Transverse colon (tissue), 4 donors: ENCODE results near the gene INSC. TPM values are rescaled to one million over a fixed set of nuclear protein-coding genes. Genes with fewer than 3 reads are reported as not detected.

ENCODE experiments used
- DNase-seq: peaks from one replicate; pipeline ENCODE4 v3.0.0-alpha.2; 2019
- H3K27ac ChIP-seq, 4 donors: fragments of 200-600 bp; sonication (generic); 2 replicates each; pipeline ENCODE4 v1.5.1; 2016 to 2018; ENCODE audit warnings: inconsistent platforms in 4 of 4
- H3K27me3 ChIP-seq: fragments of 200-600 bp; sonication (generic); 2 replicates; pipeline ENCODE4 v1.5.1; 2017; ENCODE audit warnings: inconsistent platforms
- H3K36me3 ChIP-seq, 4 donors: fragments of 200-600 bp; sonication (generic); 2 replicates each; pipeline ENCODE4 v1.5.1; 2017 to 2019; ENCODE audit warnings: inconsistent platforms in 4 of 4
- H3K4me1 ChIP-seq, 4 donors: fragments of 200-600 bp; sonication (generic); 2 replicates each; pipeline ENCODE4 v1.5.1; 2017 to 2020; ENCODE audit warnings: inconsistent platforms in 4 of 4
- H3K4me3 ChIP-seq, 4 donors: fragments of 200-600 bp; sonication (generic); 1 replicate in 1 of 4; 2 replicates in 3 of 4; pipeline versions ENCODE4 v1.5.1 to v1.6.1; 2017 to 2019; ENCODE audit warnings: inconsistent platforms in 4 of 4
- H3K9me3 ChIP-seq, 2 donors: fragments of 200-600 bp; sonication (generic); 2 replicates each; pipeline ENCODE4 v1.5.1; 2017 to 2019; ENCODE audit warnings: inconsistent platforms in 2 of 2
- CTCF ChIP-seq, 5 experiments: fragments of 200-600 bp in 3 of 5; fragments of 450-650 bp in 2 of 5; sonication (generic) in 3 of 5; IDR thresholded peaks; 1 replicate in 2 of 5; 2 replicates in 3 of 5; pipeline ENCODE4 v1.5.1; 2016 to 2017; ENCODE audit warnings: antibody characterized with exemption in 5 of 5, inconsistent platforms in 3 of 5, mild to moderate bottlenecking in 2 of 5, moderate library complexity in 1 of 5
- EP300 ChIP-seq: sonication (generic); formaldehyde crosslinking; IDR thresholded peaks from one replicate; pipeline ENCODE4 v1.6.1; 2017; ENCODE audit warnings: antibody characterized with exemption, low read depth
- POLR2A ChIP-seq: fragments of 450-650 bp; IDR thresholded peaks from one replicate; pipeline ENCODE4 v1.6.1; 2016; ENCODE audit warnings: antibody characterized with exemption, mild to moderate bottlenecking, moderate library complexity
- POLR2AphosphoS5 ChIP-seq, 3 donors: sonication (generic); formaldehyde crosslinking; IDR thresholded peaks; one replicate each; pipeline ENCODE4 v1.6.1; 2016; ENCODE audit warnings: antibody characterized with exemption in 3 of 3
- WGBS, 2 donors: methylation state at CpG; one replicate each; pipeline ENCODE4 v1.1.5; 2018; ENCODE audit warnings: low coverage in 1 of 2; 5-methylcytosine and 5-hydroxymethylcytosine counted together
- in situ Hi-C, 4 donors: fragments of 200-750 bp; cut with MboI; loops; one replicate each; pipeline versions ENCODE4 v1.15.0 to v1.15.1; 2017; ENCODE audit warnings: low sequenced_read_pairs in 3 of 4, low pct_ligation_motif_present in 1 of 4, low pct_unique_long_range_greater_than_20kb in 1 of 4
- intact Hi-C: fragments of 100-400 bp; cut with DNase I; formaldehyde crosslinking; loops from one replicate; pipeline ENCODE4 v1.15.1; 2023; ENCODE audit warnings: low total_unique reads
- total RNA-seq, 4 donors: library from RNA; depleted of rRNA; stranded (reverse); fragments of >200 nt; gene quantifications; one replicate each; pipeline ENCODE4 v1.1.0, GENCODE V29; 2016

The INSC gene
- total RNA-seq, 4 donors from 2014 or later: 0.60 to 1.9 (median 1.3) TPM

- Histone ChIP-seq H3K9me3 (no peaks in the 10 kb centered on the region), H3K36me3 (no peaks in the 10 kb centered on the region), H3K27ac (no peak overlapping the region), H3K4me1 (no peaks in the 10 kb centered on the region), H3K4me3 (no peak overlapping the region), H3K27me3 (no peaks in the 10 kb centered on the region)
- in situ Hi-C loops (no loop called here), intact Hi-C loops (no loop called here)
- 97% methylated on average over 7 of the region's 7 CpGs; no CpG with 5 or more reads in 1 of the 2 donors for WGBS, 2 donors
- TF ChIP-seq POLR2A (no peak), POLR2AphosphoS5 (IDR thresholded peaks at IDR 0.05) (no peak), CTCF (IDR thresholded peaks at IDR 0.05) (no peak), EP300 (no peak)
- DNase-seq: no peak
These were observed 124.1 kb downstream of the INSC start for GRCh38 chr11:15238856-15239255.

GRCh38 chr11:15248749-15249148 is 134.0 kb downstream of the INSC start:
- H3K9me3 ChIP-seq: no peaks in the 10 kb centered on the region
- no peaks in the 10 kb centered on the region for H3K4me1 ChIP-seq
- intact Hi-C loops: no loop called here
- TF ChIP-seq POLR2A (no peak), EP300 (no peak)
- 80 to 89% methylated on average over 1 to 3 of the region's 3 CpGs for WGBS, 2 donors
- H3K4me3 ChIP-seq: no peak overlapping the region
- in situ Hi-C loops: no loop called here
- no peak for DNase-seq
- H3K27ac ChIP-seq: no peak overlapping the region
- H3K27me3 ChIP-seq: no peaks in the 10 kb centered on the region
- no peaks in the 10 kb centered on the region for H3K36me3 ChIP-seq

- DNase-seq: no peak
- H3K27me3 ChIP-seq: no peaks in the 10 kb centered on the region
- no peaks in the 10 kb centered on the region for H3K36me3 ChIP-seq
- TF ChIP-seq POLR2AphosphoS5 (IDR thresholded peaks at IDR 0.05) (no peak), EP300 (no peak), POLR2A (no peak), CTCF (IDR thresholded peaks at IDR 0.05) (no peak)
- in situ Hi-C loops: no loop called here
- peaks cover 0 to 4% (median 0%) of the 10 kb centered on the region in 4 donors for H3K4me1 ChIP-seq
- intact Hi-C loops: no loop called here
- 45% methylated on average over 3 of the region's 3 CpGs; no CpG with 5 or more reads in 1 of the 2 donors for WGBS, 2 donors
- no peak overlapping the region for H3K4me3 ChIP-seq
- no peak overlapping the region for H3K27ac ChIP-seq
- H3K9me3 ChIP-seq: no peaks in the 10 kb centered on the region
These were observed 143.9 kb downstream of the INSC start for GRCh38 chr11:15258433-15259165.

- no peak overlapping the region for H3K27ac ChIP-seq
- in situ Hi-C loops: no loop called here
- no peak for DNase-seq
- no peaks in the 10 kb centered on the region for H3K36me3 ChIP-seq
- no peak overlapping the region for H3K4me3 ChIP-seq
- H3K27me3 ChIP-seq: no peaks in the 10 kb centered on the region
- TF ChIP-seq POLR2AphosphoS5 (IDR thresholded peaks at IDR 0.05): no peak
- no peak for TF ChIP-seq CTCF (IDR thresholded peaks at IDR 0.05)
- no peak for TF ChIP-seq POLR2A
- TF ChIP-seq EP300: no peak
- WGBS, 2 donors: 67 to 91% methylated on average over 1 of the region's 1 CpG
- H3K4me1 ChIP-seq: no peaks in the 10 kb centered on the region
- intact Hi-C loops: no loop called here
- H3K9me3 ChIP-seq: peaks cover 7 to 15% of the 10 kb centered on the region in 2 donors
These were observed 152.3 kb downstream of the INSC start for GRCh38 chr11:15266999-15267398.

GRCh38 chr11:15268598-15268997 is 153.9 kb downstream of the INSC start:
- TF ChIP-seq POLR2A (no peak), EP300 (no peak), POLR2AphosphoS5 (IDR thresholded peaks at IDR 0.05) (no peak), CTCF (IDR thresholded peaks at IDR 0.05) (no peak)
- in situ Hi-C loops: no loop called here
- DNase-seq: no peak
- H3K27me3 ChIP-seq: no peaks in the 10 kb centered on the region
- H3K27ac ChIP-seq: no peak overlapping the region
- H3K36me3 ChIP-seq: no peaks in the 10 kb centered on the region
- peaks cover 7 to 15% of the 10 kb centered on the region in 2 donors for H3K9me3 ChIP-seq
- intact Hi-C loops: no loop called here
- H3K4me3 ChIP-seq: no peak overlapping the region
- H3K4me1 ChIP-seq: no peaks in the 10 kb centered on the region
